ENCODE measurements around the gene ZEB1.

Gene ZEB1

DNA sequence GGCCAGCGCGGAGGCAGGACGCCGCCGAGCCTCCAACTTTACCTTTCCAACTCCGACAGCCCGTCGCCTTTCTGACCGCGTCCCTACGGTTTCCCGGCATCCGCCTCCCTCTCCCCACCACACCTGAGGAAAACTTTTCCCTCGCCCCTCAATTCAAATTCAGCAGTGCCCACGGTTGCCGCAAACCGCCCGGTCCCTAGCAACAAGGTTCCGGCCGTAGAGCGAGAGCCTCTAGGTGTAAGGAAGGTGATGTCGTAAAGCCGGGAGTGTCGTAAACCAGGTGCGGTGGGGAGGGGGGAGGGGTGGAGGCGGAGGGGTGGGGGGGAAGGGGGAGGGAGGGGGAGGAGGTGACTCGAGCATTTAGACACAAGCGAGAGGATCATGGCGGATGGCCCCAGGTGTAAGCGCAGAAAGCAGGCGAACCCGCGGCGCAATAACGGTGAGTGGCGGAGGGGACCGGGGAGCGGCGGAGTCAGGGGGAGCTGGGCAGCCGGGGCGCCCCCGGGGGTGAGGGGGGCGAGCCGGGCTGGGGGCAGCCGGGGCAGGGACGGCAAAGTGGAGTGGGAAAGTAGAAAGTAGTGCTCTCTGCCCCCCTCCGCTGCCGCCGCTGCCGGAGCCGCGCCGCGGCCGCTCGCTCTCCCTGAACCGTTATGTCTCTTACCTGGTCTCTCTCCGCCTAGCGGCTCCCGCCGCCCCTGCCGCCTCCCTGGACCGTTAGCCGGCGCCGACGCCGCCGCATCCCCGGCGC, at the start of gene ZEB1:
TSS of gene ZEB1 (plus strand) at position 363 of the 748 bp plus-strand sequence. CDS start at position 382, 19 bp downstream.
- peak; percentile 91 for DNase-seq (ENCODE audit: low read depth)

- DNase-seq (ENCODE audit: low read depth) = no peak
Measured at GRCh38 chr10:31270954-31271353, 48.1 kb upstream of the ZEB1 start.

DNA sequence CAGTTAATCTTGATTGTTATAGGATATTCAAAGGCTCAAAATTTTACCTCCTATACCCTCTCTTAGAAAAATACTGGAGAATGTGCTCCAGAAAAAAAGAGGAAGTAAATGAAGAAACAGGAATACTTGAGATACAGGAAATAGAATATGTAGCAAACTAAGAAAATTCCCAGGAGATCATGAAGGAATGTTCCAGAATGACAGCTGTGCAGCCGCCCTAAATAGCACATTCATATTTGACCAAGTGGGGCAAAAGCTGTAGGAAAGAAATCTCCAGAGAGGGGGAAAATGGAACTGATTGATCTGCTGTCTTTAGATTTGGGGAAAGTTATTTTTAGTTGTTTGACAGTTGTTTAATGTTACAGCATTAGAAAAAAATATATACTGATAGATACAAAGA, 46.2 kb upstream of the ZEB1 start:
- no peak for DNase-seq (ENCODE audit: low read depth)

- no peak for DNase-seq (ENCODE audit: low read depth)
Measured at GRCh38 chr10:31273789-31274188, 45.2 kb upstream of the ZEB1 start.

DNA sequence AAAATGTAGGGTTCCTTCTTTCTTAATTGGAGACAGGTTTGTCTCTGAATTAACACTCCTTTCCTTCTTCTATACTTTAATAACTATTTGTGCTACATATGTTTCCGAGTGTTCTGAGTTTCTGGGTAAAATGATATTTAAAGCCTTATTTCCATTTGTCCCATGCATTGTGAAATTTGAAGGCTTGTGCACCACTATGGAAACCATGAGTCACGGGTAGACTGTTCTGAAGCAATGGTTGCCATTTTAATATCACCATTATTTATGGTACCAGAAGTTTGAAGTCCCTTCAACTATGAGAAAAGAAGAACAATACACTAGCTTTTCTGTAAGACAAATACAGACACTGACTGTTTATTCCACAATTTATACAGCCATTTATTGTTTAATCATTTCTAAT, 44.7 kb upstream of the ZEB1 start:
- DNase-seq (ENCODE audit: low read depth) = no peak

GRCh38 chr10:31278279-31278941, 40.6 kb upstream of the ZEB1 start:
- no peak for DNase-seq (ENCODE audit: low read depth)

DNA sequence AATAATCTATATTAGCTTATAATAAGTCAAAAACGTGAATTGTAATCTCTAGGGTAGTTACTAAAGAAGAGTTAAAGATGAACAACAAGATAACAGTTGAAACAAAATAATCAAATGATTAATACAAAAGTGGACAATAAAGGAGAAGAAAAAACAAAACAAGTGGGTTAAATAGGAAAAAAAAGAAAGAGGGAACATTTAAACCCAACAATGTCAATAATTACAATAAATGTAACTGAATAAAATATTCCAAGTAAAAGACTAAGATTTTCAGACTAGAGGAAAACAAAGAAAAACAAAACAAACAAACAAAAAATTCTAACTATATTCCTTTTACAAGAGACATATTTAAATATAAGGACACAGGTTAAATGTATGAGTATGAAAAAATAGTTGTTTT, 38.0 kb upstream of the ZEB1 start:
- DNase-seq (ENCODE audit: low read depth) = no peak

DNA sequence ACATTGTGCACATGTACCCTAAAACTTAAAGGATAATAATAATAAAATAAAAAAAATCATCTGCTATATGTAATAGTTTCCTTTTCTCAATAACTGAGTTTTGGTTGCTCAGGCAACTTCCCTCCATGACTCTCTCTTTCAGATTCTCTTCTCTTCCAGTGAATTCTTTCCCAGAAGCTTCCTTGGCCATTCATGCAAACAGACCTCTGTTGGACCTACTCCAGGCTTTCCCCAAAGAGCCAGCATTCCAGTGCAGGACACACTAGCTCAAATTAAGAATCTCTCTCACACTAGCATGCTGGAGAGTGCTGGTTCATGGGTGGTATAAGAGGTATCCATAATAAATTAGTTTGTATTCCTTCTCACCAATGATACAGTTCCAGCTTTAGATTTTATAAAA, 31.0 kb upstream of the ZEB1 start:
- no peak for DNase-seq (ENCODE audit: low read depth)

DNA sequence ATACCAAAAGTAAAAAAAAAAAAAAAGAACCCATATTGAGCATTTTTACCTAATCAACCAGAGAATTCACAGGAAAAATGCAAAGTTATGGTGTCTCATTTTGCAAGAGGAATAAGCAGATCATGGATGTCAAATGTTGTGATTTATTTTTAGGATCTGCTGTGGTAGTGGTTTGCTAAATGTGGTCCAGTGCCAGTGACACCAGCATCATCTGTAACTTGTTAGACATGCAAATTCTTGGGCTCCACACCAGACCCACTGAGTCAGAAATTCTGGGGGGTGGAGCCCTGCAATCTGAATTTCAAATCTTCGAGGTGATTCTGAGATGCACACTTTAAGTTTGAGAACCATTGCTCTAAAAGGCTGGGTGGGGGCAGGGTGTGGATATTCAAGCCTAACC, 30.1 kb upstream of the ZEB1 start:
- DNase-seq (ENCODE audit: low read depth) = no peak

GRCh38 chr10:31290386-31290785, 28.6 kb upstream of the ZEB1 start:
- DNase-seq (ENCODE audit: low read depth) = no peak

GRCh38 chr10:31291123-31291522, 27.9 kb upstream of the ZEB1 start:
- no peak for DNase-seq (ENCODE audit: low read depth)

DNA sequence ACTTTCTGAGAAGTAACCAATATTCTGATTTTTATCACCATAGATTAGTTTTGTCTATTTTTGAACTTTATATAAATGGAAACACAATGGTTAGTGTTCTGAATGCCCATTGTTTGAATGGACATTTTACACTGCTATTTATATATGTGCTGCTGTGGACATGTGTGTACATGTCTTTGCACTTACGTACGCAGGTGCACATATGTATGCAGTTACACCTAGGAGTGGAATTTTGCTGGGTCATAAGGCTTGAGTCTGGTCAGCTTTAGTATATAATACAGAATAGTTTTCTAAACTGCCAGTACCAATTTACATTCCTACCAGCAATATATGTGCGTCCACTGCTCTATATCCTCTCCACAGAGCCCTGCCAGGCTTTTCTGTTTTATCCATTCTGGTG, 24.5 kb upstream of the ZEB1 start:
- DNase-seq (ENCODE audit: low read depth) = no peak

- no peak for DNase-seq (ENCODE audit: low read depth)
Measured at GRCh38 chr10:31296754-31297153, 22.3 kb upstream of the ZEB1 start.

DNA sequence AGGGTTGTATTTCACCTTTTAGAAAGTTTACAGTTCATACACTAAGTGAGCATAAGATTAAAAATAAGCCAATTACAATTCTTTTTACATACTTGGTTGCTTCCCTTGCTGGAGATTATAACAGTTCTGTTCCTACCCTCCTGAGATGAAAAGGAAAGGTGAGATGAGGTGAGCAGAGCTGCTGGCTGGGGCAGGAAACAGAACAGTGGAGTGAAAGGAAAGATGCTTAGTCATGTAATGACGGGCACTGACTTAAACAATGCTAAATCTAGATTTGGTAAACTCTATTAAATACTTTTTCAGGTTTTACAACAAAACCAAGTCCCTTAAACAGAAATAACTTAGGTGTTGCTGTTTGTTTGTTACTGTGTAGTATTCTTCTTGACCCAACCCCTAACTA, 19.9 kb upstream of the ZEB1 start:
- DNase-seq (ENCODE audit: low read depth) = no peak

DNA sequence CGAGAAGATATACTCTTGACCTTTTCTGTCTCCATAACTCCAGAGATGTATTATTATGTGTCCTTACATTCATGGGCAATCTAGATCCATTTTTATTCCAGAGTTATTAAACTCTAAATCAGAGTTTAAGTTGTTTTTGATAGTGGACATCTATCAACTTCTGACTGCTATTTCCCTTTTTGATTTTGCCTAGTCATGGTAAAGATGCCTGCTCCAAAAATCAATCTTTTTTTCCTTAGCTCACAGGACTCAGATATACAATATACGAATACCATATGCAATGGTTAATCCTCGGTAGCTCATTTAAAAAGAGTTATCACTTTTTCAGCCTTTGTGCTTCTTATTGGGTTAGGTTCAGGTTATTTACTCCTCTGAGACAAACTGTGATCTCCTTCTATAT, 15.8 kb upstream of the ZEB1 start:
- no peak for DNase-seq (ENCODE audit: low read depth)

DNA sequence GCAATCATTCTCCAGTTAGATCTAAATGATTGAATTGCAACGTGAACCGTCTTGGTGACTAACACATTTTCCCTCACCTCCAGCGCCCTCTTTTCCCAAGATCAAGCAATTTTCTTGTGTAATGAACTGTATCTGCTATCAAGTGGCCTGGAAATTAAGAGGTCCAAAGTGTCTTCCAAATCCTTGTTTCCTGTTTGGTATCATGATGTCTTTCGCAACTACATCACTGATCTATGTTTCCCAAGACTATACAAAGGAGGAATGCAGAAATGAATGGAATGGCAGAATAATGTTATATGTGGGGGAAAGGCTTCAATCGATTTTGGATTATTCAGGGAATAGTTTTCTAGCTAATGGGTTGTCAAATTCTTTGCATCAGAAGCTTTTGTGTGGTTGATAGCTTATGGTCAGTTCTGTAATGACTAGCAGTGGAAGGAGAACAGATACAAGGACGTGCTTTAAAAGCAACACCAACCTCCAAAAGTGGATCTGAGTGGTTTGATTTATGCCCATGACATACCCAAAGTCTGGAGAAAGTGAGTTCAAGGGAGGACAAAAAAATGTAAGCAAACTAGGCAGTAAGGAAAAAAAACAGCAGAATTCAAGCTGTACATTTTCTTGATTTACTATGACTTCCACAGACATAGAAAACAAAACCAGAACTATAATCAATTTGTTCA, 14.6 kb upstream of the ZEB1 start:
- DNase-seq (ENCODE audit: low read depth) = no peak

DNA sequence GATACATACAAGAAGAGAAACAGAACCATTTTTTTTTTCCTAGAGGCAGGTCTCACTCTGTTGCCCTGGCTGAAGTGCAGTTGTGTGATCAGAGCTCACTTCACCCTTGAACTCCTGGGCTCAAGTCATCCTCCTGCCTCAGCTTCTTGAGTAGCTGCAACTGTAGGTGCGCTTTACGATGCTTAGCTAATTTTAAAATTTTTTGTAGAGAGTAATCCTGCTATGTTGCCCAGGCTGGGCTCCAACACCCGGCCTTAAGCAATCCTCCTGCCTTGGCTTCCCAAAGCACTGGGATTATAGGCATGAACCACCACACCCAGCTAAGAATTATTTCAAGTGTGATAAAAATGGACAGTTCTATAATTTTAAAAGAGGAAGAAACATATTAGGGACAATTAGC, 5.6 kb upstream of the ZEB1 start:
- no peak for DNase-seq (ENCODE audit: low read depth)

- no peak for DNase-seq (ENCODE audit: low read depth)
Measured at GRCh38 chr10:31314256-31315150, 4.5 kb upstream of the ZEB1 start.

- DNase-seq (ENCODE audit: low read depth) = no peak
Measured at GRCh38 chr10:31315453-31315852, 3.6 kb upstream of the ZEB1 start.

DNA sequence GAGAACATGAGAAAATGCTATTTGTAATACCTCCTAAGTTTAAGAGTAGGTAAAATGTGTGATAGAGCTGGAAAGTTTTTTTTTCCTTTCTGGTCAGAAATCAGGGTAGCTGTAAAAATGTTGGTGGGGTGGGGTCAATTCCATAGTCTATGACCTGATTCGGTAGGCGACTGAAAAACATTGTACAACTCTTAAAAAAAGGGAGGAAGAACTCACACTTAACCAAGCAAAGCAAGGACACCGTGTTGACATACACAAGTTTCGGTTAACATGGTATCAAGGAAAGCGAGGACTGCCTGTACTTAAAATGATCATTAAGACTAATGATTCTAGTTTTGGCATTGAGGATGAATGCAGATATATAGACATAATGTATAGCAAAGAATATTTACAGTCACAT, 1.8 kb upstream of the ZEB1 start:
- no peak for DNase-seq (ENCODE audit: low read depth)

- peak; percentile 76 for DNase-seq (ENCODE audit: low read depth)
Measured at GRCh38 chr10:31317652-31318381, 1.2 kb upstream of the ZEB1 start.
